ENCODE data around the gene TRIM16. TPM values are rescaled to one million over a fixed set of nuclear protein-coding genes. Genes with fewer than 3 reads are reported as not detected.

The TRIM16 gene
- total and polyA plus RNA-seq, 2 of the 8 experiments (the other 6 are each of a cell fraction or from before 2014, with no cell fraction given), result 15.2 to 29.1 TPM

- H4K5ac ChIP-seq (ENCODE audit: insufficient read length, low read depth, low read length), result no peak overlapping the region
- no peak overlapping the region for H3K56ac ChIP-seq (replicated peaks; ENCODE audit: insufficient read length, low read depth, low read length)
- H3K4me1 ChIP-seq (replicated peaks in 1 of 4; ENCODE audit: control insufficient read depth in 3 of 4, insufficient read depth in 4 of 4, low read length in 3 of 4), result peaks cover 0 to 2% (median 0%) of the 10 kb centered on the region in 4 experiments; a peak in 1 of 7 replicates
- H2BK20ac ChIP-seq (ENCODE audit: low read length), result no peak overlapping the region
- no peak overlapping the region for H2BK120ac ChIP-seq (replicated peaks; ENCODE audit: low read depth, low read length)
- no peak overlapping the region for H3K9ac ChIP-seq (replicated peaks in 1 of 4; ENCODE audit: extremely low read depth in 1 of 4, low read depth in 3 of 4, low read length in 3 of 4)
- H3K23ac ChIP-seq (ENCODE audit: insufficient read length), result no peak overlapping the region
- no peak overlapping the region for H3K4me3 ChIP-seq (ENCODE audit: extremely low read depth in 1 of 4, insufficient read depth in 2 of 4, low read depth in 3 of 4, low read length in 4 of 4)
- H3K4ac ChIP-seq (replicated peaks; ENCODE audit: insufficient read length, low read depth, low read length), result no peak overlapping the region
- H3K9me3 ChIP-seq (ENCODE audit: insufficient read depth in 2 of 2, low read depth in 1 of 2, low read length in 1 of 2), result no peaks in the 10 kb centered on the region
- 99% methylated on average over 6 of the region's 6 CpGs; no CpG with 5 or more reads in 1 of the 2 experiments for WGBS, 2 experiments (ENCODE audit: extremely low coverage in 1 of 2, insufficient coverage in 1 of 2, insufficient read length in 1 of 2, insufficient replicate concordance in 2 of 2, low coverage in 1 of 2, low lambda C conversion rate in 2 of 2, missing lambda C conversion rate in 1 of 2)
- H3K4me2 ChIP-seq (ENCODE audit: insufficient read depth in 1 of 2, low read depth in 2 of 2, low read length in 2 of 2), result no peak overlapping the region
- H2BK15ac ChIP-seq (ENCODE audit: low read length), result no peak overlapping the region
- H2AFZ ChIP-seq (ENCODE audit: low read length), result no peak overlapping the region
- H3K23me2 ChIP-seq (ENCODE audit: low read depth, low read length), result no peaks in the 10 kb centered on the region
- H4K8ac ChIP-seq (ENCODE audit: extremely low read depth, insufficient read depth, low read length), result no peak overlapping the region
- POLR2A ChIA-PET (ENCODE audit: partially characterized antibody), result interaction anchor here (1.6 kb wide), 1 partner anchor 9 kb away, joined by 3 read pairs; no protein-coding TSS in a partner anchor
- H4K20me1 ChIP-seq (replicated peaks in 1 of 2; ENCODE audit: control insufficient read depth in 1 of 2, insufficient read depth in 2 of 2, low read length in 2 of 2), result no peaks in the 10 kb centered on the region
- H3K27me3 ChIP-seq (replicated peaks in 1 of 4; ENCODE audit: control insufficient read depth in 3 of 4, extremely low read depth in 1 of 4, insufficient read depth in 3 of 4, low read length in 3 of 4), result no peaks in the 10 kb centered on the region
- H3K14ac ChIP-seq (ENCODE audit: insufficient read length), result no peak overlapping the region
- H3K79me2 ChIP-seq (ENCODE audit: control insufficient read depth in 1 of 2, insufficient read depth in 2 of 2, low read length in 2 of 2), result no peaks in the 10 kb centered on the region
- no peak overlapping the region for H3K18ac ChIP-seq (ENCODE audit: extremely low read depth, low read length)
- DNase-seq (ENCODE audit: low read depth in 1 of 2, low spot score in 2 of 2) (no peak), FAIRE-seq (no peak)
- H4K91ac ChIP-seq (replicated peaks; ENCODE audit: insufficient read length, low read length), result no peak overlapping the region
- H2BK5ac ChIP-seq (ENCODE audit: low read depth, low read length), result no peak overlapping the region
- H3K79me1 ChIP-seq (ENCODE audit: low read depth, low read length), result no peaks in the 10 kb centered on the region
- CTCF ChIA-PET (ENCODE audit: partially characterized antibody), result interaction anchor here (0.8 kb wide), 1 partner anchor 11 kb away, joined by 3 read pairs; no protein-coding TSS in a partner anchor
- H3K27ac ChIP-seq (ENCODE audit: low read depth, low read length), result no peak overlapping the region
- no peak overlapping the region for H2AK5ac ChIP-seq (ENCODE audit: low read depth, low read length)
- H3K36me3 ChIP-seq (ENCODE audit: control insufficient read depth in 2 of 4, insufficient read depth in 4 of 4, low read length in 3 of 4), result peaks cover 0 to 10% (median 6%) of the 10 kb centered on the region in 4 experiments; a peak in 5 of 8 replicates
- H2BK12ac ChIP-seq (ENCODE audit: low read depth, low read length), result no peak overlapping the region
Observed at GRCh38 chr17:15659236-15659635, 24.9 kb downstream of the TRIM16 start.

Data from H1 (cell line).